NCI-H2196 treated with DMSO at 0.1 percent for 48 hours (cell line): Measurements from ENCODE around the gene UROC1.

Experiments
- DNase-seq: peaks from one replicate; lab custom pipeline; 2025; ENCODE audit not compliant: unreplicated experiment; lab: John Stamatoyannopoulos, UW

The UROC1 gene

DNA sequence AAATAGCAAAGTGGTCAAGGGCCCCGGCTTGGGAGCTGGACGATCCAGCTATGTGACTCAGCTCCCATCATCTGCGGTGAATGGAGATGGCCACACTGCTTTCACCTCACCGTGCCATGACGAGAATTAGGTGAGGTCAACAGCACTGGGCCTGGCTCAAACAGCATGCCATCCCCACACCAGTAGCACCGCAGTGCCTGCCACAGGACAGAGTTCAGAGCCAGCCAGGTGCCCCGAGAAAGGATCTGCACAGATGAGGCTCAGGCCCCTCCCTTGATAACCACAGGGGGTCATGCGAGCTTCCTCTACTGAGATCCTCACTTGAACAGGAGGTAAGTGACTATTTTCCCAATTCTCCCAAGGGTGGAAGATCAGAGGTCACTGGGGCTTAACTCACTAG lies 71.3 kb downstream of the UROC1 start:
- DNase-seq: no peak

DNA sequence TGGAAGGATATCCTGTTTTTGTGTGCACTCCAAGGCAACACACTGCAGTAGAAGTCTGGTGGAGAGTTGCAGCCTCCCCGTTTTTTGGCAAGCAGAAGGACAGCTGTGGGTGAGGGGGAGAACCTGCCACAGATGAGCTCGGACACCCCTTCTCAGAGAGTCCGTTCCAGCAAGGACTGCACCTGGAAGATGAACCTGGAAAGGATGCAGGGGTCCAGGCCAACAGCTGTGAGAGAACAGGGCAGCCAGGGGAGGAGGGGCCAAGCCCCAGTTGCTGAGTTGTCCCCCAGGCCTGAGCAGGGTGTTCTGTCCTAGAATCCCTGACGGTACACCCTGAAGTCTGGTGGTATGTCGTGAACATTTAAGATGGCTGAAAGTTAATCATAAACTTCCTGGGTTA lies 72.1 kb downstream of the UROC1 start:
- DNase-seq: no peak

DNA sequence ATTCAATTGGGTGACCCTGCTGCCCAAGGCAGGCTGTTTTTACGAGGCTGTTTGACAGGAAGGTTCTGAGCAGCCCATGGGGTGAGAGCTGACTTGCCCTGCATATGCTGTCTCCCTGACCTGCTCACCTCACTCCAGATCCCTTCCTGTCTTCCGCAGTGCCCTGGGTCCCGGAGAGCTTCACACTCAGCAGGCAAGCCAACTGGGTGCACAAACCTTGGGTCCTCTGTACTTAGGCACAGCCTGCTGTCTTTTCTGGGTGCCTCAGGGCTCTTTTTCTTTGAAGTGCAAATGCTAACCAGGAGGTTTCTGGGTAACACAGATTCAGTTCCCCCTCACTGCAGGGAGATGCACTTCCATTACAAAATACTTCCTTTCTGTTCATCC lies 74.7 kb downstream of the UROC1 start:
- no peak for DNase-seq

DNA sequence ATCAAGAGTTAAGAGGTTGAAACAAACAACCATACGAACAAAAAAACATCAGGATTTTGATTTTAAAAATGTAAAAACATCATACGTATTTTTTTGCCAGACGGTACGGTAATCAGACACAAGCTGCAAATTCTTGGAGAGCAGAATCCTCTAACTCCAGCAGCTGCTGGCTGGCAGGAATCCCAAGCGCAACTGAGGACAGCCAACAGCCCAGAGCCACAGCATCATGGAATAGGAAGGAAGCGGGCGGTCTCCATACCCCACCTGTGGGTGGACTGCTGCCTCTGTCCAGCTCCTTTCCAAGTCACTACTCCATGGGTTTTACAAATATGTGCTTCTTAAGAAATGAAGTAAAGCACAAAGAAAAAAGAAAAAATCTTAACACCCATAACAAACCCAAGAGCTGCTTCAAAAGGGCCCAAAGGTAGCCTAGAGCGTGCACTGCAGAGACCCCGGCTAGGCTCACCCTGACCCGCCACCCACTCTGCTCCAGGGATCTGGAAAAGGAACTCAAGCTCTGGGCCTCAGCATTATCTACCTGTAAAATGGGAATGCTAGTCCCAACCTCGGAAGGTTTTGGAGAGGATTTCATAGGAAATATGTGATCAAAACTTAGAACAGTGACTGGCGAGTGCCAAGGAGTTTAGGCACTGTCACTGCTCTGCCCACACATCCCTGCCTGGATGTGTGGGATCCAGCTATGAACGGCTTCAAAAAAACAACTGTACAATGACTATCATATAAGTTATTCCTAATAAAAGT lies 75.3 kb downstream of the UROC1 start:
- no peak for DNase-seq

DNA sequence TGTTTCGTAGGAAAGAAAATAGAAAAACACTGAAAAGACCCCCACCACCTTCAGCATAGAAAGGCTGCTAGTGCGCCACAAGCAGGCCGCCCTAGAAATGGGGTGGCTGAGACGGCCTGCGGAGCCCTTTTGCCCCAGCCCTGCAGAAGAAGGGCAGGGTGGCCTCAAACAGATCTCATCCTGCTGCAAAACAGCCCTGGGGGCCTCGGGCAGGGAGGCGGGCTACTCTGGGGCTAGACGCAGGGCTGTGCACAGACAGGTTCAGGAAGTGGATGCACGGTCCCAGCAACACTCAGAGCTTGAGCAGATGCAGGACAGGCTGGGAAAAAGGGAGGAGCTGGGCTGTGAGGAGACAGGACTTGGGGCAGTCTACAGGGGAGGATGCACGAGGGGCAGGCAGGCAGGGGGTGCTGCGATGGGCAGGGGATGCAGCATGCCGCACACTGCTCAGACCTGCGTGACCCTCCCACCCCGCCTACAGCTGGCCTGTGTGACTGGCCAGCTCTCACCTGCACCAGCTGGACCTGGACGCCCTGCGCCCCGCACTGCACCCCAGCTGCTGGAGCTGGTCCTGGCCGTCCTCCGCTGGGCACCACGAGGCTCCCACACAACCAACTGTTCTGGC lies 76.2 kb downstream of the UROC1 start:
- DNase-seq: no peak

DNA sequence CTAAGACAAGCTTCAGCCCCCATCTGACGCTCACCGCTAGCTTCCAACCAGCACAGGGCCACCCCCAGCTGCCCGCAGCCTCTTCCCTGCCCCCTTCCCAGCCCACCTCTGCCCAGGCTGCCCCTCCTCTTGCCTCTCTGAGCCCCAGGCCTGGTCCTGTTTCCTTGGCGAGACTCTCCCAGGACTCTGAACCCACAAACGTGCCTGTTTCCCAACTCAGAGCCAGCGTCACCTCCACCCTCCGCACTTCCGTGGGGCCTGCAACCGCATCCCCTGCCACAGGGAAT lies 76.9 kb downstream of the UROC1 start:
- DNase-seq: no peak

- no peak for DNase-seq
These were observed 77.4 kb downstream of the UROC1 start for GRCh38 chr3:126439968-126440708.

DNA sequence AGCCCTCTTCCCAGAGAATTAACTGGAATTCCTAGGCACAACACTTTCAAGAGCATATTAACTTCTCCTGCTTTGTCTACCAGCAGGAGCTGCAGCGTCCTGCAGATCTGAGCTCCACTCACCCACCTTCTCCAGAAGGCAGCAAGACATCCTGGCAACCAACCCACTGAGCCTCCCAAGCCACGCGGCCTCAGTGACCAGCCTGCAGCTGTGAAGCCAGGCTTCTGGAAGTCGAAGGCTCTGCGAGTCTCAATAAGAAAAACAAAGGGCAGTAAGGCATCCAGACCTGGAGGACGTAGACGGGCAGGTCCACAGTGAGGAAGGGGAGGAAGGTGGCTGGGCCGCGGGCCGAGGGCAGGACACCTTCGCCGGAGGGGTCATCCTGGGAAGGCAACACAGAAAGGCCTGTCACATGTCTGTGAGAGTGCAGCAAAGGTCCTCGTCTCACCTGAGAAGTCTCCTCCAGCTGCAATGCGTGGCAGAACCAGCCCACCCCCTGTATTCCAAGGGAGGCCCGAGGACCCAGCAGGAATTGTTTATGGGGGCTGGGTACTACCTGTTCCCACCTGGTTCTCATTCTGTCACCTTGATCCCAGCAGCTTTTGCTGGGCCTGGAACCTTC lies 78.1 kb downstream of the UROC1 start:
- no peak for DNase-seq

- DNase-seq: no peak
These were observed 78.8 kb downstream of the UROC1 start for GRCh38 chr3:126438746-126439145.

- no peak for DNase-seq
These were observed 79.4 kb downstream of the UROC1 start for GRCh38 chr3:126438186-126438585.

- DNase-seq: no peak
These were observed 80.5 kb downstream of the UROC1 start for GRCh38 chr3:126436826-126437717.

GRCh38 chr3:126435456-126436315 lies 81.9 kb downstream of the UROC1 start:
- no peak for DNase-seq

- no peak for DNase-seq
These were observed 82.6 kb downstream of the UROC1 start for GRCh38 chr3:126434931-126435411.

GRCh38 chr3:126434264-126434590 lies 83.3 kb downstream of the UROC1 start:
- DNase-seq: no peak

- no peak for DNase-seq
These were observed 83.9 kb downstream of the UROC1 start for GRCh38 chr3:126433496-126434263.

- no peak for DNase-seq
These were observed 84.5 kb downstream of the UROC1 start for GRCh38 chr3:126433105-126433430.

DNA sequence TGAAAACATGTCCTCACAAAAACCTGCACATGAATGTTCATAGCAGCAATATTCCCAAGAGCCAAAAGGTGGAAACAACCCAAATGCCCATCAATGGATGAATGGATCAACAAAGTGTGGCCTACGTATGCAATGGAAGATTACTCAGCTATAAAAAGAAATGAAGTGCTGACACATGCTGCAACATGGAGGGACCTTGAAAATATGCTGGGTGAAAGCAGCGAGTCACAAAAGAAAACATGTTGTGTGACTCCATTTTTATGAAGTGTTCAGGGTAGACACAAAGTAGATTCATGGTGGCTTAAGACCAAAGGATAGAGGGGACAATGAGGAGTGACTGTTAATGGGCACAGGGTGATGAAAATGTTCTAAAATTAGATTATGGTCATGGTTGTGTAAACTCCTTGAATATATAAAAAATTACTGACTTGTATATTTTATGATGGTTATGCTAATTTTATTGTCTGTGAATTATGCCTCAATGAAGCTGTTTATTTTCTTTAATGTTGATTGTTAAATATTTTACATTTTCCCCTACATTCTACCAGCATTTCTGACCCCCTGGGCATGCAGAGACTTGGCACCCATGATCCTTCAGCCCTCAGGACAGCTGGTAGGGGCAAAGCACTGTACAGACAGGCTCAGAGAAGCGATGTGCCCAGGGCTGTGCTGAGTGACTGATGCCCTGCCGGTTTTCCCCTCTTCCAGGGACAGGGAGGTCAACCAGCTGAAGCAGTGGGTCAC lies 85.0 kb downstream of the UROC1 start:
- DNase-seq: no peak
